Keratinocyte (primary cell): ENCODE results near the gene GSTA2. TPM values are rescaled to one million over a fixed set of nuclear protein-coding genes. Genes with fewer than 3 reads are reported as not detected.

ENCODE experiments used
- DNase-seq: peaks from one replicate; pipeline ENCODE4 v3.0.0-alpha.2; 2011; ENCODE audit warnings: low read depth, missing footprints, low spot score
- FAIRE-seq: peaks from 2 replicates; lab custom pipeline; 2011; peaks lifted over from hg19 to GRCh38; lab: Jason Lieb, UNC
- H2AFZ ChIP-seq: 2 replicates; pipeline ENCODE4 v1.6.0; 2012; ENCODE audit warnings: low read length, control low read depth, inconsistent platforms; ENCODE audit not compliant: control insufficient read depth
- H3K27ac ChIP-seq: 2 replicates; pipeline ENCODE4 v1.5.1; 2011; ENCODE audit warnings: low read length; ENCODE audit not compliant: control insufficient read depth, insufficient read depth
- H3K27me3 ChIP-seq: 3 replicates; pipeline ENCODE4 v1.6.0; 2011; ENCODE audit warnings: low read length; ENCODE audit not compliant: control insufficient read depth, insufficient read depth; ENCODE audit errors: extremely low read depth
- H3K36me3 ChIP-seq, 2 experiments: 2 replicates in 1 of 2; 3 replicates in 1 of 2; pipeline ENCODE4 v1.5.1; 2011; ENCODE audit warnings: low read length in 2 of 2, mild to moderate bottlenecking in 1 of 2; ENCODE audit not compliant: control insufficient read depth in 2 of 2, insufficient read depth in 2 of 2; ENCODE audit errors: extremely low read depth in 1 of 2
- H3K4me1 ChIP-seq: 3 replicates; pipeline ENCODE4 v1.5.1; 2011; ENCODE audit warnings: low read length; ENCODE audit not compliant: control insufficient read depth, insufficient read depth; ENCODE audit errors: extremely low read depth
- H3K4me2 ChIP-seq: 3 replicates; pipeline ENCODE4 v1.6.0; 2011; ENCODE audit warnings: low read depth, low read length; ENCODE audit not compliant: control insufficient read depth, insufficient read depth; ENCODE audit errors: extremely low read depth
- H3K4me3 ChIP-seq, 3 experiments: fragments of 200-600 bp in 1 of 3; sonication (generic) in 1 of 3; 2 replicates in 2 of 3; 3 replicates in 1 of 3; pipeline ENCODE4 v1.5.1; 2011 to 2016; ENCODE audit warnings: low read length in 3 of 3, mild to moderate bottlenecking in 3 of 3, control low read depth in 2 of 3, inconsistent platforms in 1 of 3, low read depth in 1 of 3, mixed read lengths in 1 of 3, mixed run types in 1 of 3, moderate library complexity in 1 of 3; ENCODE audit not compliant: control insufficient read depth in 2 of 3, insufficient read depth in 2 of 3; ENCODE audit errors: extremely low read depth in 1 of 3
- H3K79me2 ChIP-seq: 2 replicates; pipeline ENCODE4 v1.6.0; 2012; ENCODE audit warnings: low read length; ENCODE audit not compliant: control insufficient read depth, insufficient read depth
- H3K9ac ChIP-seq: 3 replicates; pipeline ENCODE4 v1.6.0; 2011; ENCODE audit warnings: low read length; ENCODE audit not compliant: control insufficient read depth, insufficient read depth; ENCODE audit errors: extremely low read depth
- H3K9me1 ChIP-seq: 3 replicates; pipeline ENCODE4 v1.6.0; 2011; ENCODE audit warnings: low read length; ENCODE audit not compliant: control insufficient read depth, insufficient read depth; ENCODE audit errors: extremely low read depth
- H3K9me3 ChIP-seq: 2 replicates; pipeline ENCODE4 v1.5.1; 2012; ENCODE audit warnings: low read depth, low read length; ENCODE audit not compliant: control insufficient read depth
- H4K20me1 ChIP-seq: 3 replicates; pipeline ENCODE4 v1.6.0; 2011; ENCODE audit warnings: low read length; ENCODE audit not compliant: control insufficient read depth, insufficient read depth; ENCODE audit errors: extremely low read depth
- CTCF ChIP-seq, 3 experiments: IDR thresholded peaks in 1 of 3; conservative IDR thresholded peaks in 1 of 3; optimal IDR thresholded peaks in 1 of 3; 2 replicates in 2 of 3; 3 replicates in 1 of 3; pipeline versions ENCODE3 to v1.5.1; 2011; ENCODE audit warnings: low read length in 3 of 3, mild to moderate bottlenecking in 3 of 3, moderate library complexity in 2 of 3, control low read depth in 1 of 3, inconsistent platforms in 1 of 3; ENCODE audit not compliant: insufficient read depth in 2 of 3; ENCODE audit errors: extremely low read depth in 1 of 3
- EZH2 ChIP-seq: IDR thresholded peaks from one replicate; pipeline ENCODE4 v1.6.1; 2012; ENCODE audit warnings: inconsistent platforms, mild to moderate bottlenecking, low read length, moderate library complexity
- dilution Hi-C: fragments of 300-500 bp; cut with MboI; formaldehyde crosslinking; loops from one replicate; pipeline ENCODE4 v1.7.0; 2020; ENCODE audit warnings: low sequenced_read_pairs; ENCODE audit not compliant: extremely low pct_ligation_motif_present
- polyA plus RNA-seq, 5 experiments: library from polyadenylated mRNA; depleted of rRNA in 3 of 5; stranded (reverse) in 3 of 5; stranded (forward) in 1 of 5; unstranded in 1 of 5; fragments of >200 nt; gene quantifications; 1 replicate in 1 of 5; 2 replicates in 3 of 5; 3 replicates in 1 of 5; pipeline versions ENCODE4 v1.2.1 to v1.2.3, GENCODE V29; 2011 to 2012; ENCODE audit warnings: missing spikeins in 2 of 5, low read depth in 1 of 5, low replicate concordance in 1 of 5

The GSTA2 gene
- polyA plus RNA-seq, 1 donor (not counting 4 experiments of a cell fraction or from before 2014, with no cell fraction given), result not detected

DNA sequence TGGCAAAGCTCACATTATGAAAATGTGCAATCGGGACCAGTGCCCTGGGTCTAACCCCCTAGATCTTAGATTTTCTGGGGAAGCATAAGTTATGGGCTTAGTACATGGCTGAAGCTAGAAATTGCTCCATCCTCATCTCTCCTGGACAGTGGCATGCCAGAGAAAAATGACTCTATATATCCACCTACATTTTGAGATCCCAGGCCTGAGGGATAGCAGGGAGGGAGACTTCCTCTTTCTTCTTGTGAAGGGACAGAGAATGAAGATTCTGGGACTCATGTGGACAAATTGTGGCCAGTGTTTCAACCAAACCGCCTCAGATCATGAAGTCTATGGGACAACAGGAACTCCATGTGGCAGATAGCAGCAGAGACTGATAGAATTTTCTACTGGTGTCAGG is 35.4 kb downstream of the GSTA2 start:
- no peak for FAIRE-seq

DNA sequence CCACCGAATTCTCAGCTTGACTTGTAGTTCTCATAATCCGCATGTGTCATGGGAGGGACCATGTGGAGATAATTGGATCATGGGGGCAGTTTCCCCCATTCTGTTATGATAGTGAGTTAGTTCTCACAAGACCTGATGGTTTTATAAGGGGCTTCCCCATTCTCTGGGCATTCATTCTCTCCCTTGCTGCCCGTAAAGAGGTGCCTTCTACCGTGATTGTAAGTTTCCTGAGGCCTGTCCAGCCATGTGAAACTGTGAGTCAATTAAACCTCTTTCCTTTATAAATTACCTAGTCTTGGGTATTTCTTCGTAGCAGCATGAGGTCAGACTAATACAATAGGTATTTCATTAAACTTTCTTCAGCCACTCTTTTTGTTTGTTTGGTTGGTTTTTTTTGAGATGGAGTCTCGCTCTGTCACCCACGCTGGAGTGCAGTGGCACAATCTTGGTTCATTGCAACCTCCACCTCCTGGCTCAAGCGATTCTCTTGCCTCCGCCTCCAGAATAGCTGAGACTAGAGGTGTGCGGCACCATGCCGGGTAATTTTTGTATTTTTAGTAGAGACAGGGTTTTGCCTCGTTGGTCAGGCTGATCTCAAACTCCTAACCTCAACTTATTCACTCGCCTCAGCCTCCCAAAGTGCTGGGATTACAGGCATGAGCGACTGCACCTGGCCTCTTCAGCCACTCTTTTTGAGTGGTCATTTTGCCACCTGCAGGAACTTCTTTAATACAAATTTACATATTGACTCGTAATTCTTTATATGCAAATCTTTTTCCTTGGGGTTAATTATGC is 36.3 kb downstream of the GSTA2 start:
- TF ChIP-seq CTCF (optimal IDR thresholded peaks at IDR 0.05 in 1 of 3, IDR thresholded peaks at IDR 0.05 in 1 of 3, conservative IDR thresholded peaks at IDR 0.05 in 1 of 3; ENCODE audit: extremely low read depth in 1 of 3, insufficient read depth in 2 of 3, low read length in 3 of 3) (no peak), EZH2 (no peak)
- Histone ChIP-seq H3K4me2 (no peak overlapping the region), H3K9ac (no peak overlapping the region), H3K4me1 (peaks cover 11% of the 10 kb centered on the region), H3K9me3 (no peaks in the 10 kb centered on the region), H4K20me1 (no peaks in the 10 kb centered on the region), H3K79me2 (no peaks in the 10 kb centered on the region), H3K27me3 (no peaks in the 10 kb centered on the region), H3K4me3 (no peak overlapping the region), H3K9me1 (no peaks in the 10 kb centered on the region), H3K36me3 (no peaks in the 10 kb centered on the region), H3K27ac (no peak overlapping the region), H2AFZ (no peak overlapping the region)
- no peak for FAIRE-seq
- no peak for DNase-seq
- dilution Hi-C loops, result no loop called here

More for the DNA sequence above, 35.4 kb downstream of the GSTA2 start:
- Histone ChIP-seq H4K20me1 (no peaks in the 10 kb centered on the region), H3K9me3 (no peaks in the 10 kb centered on the region), H3K79me2 (no peaks in the 10 kb centered on the region), H3K27ac (no peak overlapping the region), H3K27me3 (no peaks in the 10 kb centered on the region), H2AFZ (no peak overlapping the region), H3K36me3 (no peaks in the 10 kb centered on the region), H3K4me2 (no peak overlapping the region), H3K9me1 (no peaks in the 10 kb centered on the region), H3K4me1 (peaks cover 11% of the 10 kb centered on the region), H3K9ac (no peak overlapping the region), H3K4me3 (no peak overlapping the region)
- dilution Hi-C loops, result no loop called here
- no peak for DNase-seq
- TF ChIP-seq EZH2 (no peak), CTCF (optimal IDR thresholded peaks at IDR 0.05 in 1 of 3, IDR thresholded peaks at IDR 0.05 in 1 of 3, conservative IDR thresholded peaks at IDR 0.05 in 1 of 3; ENCODE audit: extremely low read depth in 1 of 3, insufficient read depth in 2 of 3, low read length in 3 of 3) (no peak)
